DOHH2 (cell line): Measurements from ENCODE around the gene SPATA7.

Source experiments
- CTCF ChIP-seq: fragments of 200-600 bp; sonication (generic); IDR thresholded peaks from one replicate; pipeline ENCODE4 v1.5.1; 2014; ENCODE audit warnings: antibody characterized with exemption, mild to moderate bottlenecking, low read depth, low read length; ENCODE audit not compliant: poor library complexity, severe bottlenecking
- EZH2phosphoT487 ChIP-seq: fragments of 200-600 bp; sonication (generic); IDR thresholded peaks from 2 replicates; pipeline ENCODE4 v1.6.1; 2017; ENCODE audit warnings: borderline replicate concordance, mild to moderate bottlenecking, antibody characterized with exemption, low read length, moderate library complexity, mixed read lengths

GRCh38 chr14:88364710-88365413, 20.6 kb upstream of the SPATA7 start:
- TF ChIP-seq CTCF (no peak), EZH2phosphoT487 (no peak)
